GM10266 (cell line): ENCODE results near the gene CINP.

Experiments
- DNase-seq: peaks from one replicate; pipeline ENCODE4 v3.0.0; 2012; ENCODE audit errors: extremely low spot score
- TF ChIP-seq, protein P1 (sequence below): IDR thresholded peaks from 2 replicates; pipeline ENCODE4 v1.5.1; 2012; ENCODE audit warnings: mild to moderate bottlenecking, low read depth; ENCODE audit not compliant: control insufficient read depth, insufficient read depth; ENCODE audit errors: missing control alignments

CINP gene

DNA sequence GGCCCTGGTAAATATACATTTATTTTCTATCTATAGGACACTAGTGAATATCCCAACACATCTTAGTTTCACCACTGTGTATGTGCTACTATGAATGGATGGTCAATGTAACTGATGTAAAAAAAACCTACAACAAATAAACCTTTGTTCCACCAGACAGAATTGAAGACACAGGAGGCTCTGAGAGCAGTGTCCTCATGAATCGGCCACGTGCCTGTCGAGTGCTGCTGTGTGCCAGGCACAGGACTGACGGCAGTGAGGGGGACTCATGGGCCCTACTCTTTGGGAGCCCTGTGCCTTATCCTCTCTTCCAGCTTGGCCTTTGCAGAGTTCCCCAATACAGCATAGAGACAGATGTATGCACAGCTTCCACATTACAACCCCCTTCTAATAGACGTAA, 18.2 kb downstream of the CINP start:
- no peak for DNase-seq
- TF ChIP-seq, protein P1, sequence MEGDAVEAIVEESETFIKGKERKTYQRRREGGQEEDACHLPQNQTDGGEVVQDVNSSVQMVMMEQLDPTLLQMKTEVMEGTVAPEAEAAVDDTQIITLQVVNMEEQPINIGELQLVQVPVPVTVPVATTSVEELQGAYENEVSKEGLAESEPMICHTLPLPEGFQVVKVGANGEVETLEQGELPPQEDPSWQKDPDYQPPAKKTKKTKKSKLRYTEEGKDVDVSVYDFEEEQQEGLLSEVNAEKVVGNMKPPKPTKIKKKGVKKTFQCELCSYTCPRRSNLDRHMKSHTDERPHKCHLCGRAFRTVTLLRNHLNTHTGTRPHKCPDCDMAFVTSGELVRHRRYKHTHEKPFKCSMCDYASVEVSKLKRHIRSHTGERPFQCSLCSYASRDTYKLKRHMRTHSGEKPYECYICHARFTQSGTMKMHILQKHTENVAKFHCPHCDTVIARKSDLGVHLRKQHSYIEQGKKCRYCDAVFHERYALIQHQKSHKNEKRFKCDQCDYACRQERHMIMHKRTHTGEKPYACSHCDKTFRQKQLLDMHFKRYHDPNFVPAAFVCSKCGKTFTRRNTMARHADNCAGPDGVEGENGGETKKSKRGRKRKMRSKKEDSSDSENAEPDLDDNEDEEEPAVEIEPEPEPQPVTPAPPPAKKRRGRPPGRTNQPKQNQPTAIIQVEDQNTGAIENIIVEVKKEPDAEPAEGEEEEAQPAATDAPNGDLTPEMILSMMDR, result no peak

- DNase-seq, result no peak
- TF ChIP-seq, protein P1, result no peak
Measured at GRCh38 chr14:102344084-102344483, 18.6 kb downstream of the CINP start.

DNA sequence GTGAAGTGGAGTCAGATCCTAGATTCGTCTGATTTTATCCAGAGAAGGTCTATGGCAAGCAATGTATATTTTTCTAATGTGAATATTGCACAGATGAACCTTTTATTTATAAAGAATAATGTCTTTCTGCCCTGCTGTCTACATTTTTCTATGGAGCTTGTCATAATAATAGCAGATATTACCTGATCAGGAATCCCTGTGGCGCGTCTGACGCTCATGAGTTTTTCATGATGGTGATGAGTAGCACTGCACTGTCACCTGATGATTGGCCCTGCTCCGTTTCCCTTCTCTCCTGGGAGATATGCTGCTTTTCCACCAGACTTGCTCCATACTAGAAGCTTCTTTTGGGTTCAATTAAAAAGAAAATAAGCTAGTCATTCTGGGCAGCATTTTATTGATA, 20.5 kb downstream of the CINP start:
- TF ChIP-seq, protein P1, result no peak
- no peak for DNase-seq

- no peak for DNase-seq
- TF ChIP-seq, protein P1, result no peak
Measured at GRCh38 chr14:102341566-102341965, 21.1 kb downstream of the CINP start.

DNA sequence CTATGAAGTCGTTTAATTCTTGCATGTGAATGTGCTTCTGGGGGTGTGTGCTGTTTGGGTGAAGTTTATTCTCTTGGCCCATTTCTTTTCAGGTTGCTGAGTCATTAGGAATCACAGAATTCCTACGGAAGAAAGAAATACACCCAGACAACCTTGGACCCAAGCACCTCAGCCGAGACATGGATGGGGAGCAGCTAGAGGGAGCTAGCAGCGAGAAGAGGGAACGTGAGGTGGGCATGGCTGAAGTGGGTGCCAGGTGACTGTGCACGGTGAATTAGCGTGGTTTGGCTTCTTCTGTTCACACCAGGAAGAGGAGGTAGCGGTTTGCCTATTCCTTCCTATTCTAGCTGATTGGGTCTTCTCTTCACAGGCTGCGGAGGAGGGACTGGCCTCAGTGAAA, 24.0 kb downstream of the CINP start:
- TF ChIP-seq, protein P1, result no peak
- DNase-seq, result no peak

DNA sequence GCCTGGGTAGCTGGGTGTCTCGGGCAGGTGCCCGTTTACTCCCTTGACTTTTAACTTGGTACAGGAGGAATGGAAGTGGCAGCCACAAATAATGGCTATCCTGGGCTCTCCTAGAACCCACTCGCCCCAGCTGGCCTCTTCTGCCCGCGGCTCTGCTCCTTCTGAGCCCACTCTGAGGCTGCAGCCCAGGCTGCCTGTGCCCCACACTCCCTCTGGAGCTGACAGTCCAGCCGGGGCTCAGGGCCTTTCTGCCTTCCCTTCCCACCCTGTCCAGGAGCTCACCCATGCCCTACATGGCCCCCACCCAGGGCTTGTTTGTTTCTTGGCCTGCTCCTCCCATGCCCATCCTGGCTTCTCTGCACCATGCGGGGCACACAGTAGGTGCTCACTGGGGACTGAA, 27.5 kb downstream of the CINP start:
- TF ChIP-seq, protein P1, result no peak
- no peak for DNase-seq

DNA sequence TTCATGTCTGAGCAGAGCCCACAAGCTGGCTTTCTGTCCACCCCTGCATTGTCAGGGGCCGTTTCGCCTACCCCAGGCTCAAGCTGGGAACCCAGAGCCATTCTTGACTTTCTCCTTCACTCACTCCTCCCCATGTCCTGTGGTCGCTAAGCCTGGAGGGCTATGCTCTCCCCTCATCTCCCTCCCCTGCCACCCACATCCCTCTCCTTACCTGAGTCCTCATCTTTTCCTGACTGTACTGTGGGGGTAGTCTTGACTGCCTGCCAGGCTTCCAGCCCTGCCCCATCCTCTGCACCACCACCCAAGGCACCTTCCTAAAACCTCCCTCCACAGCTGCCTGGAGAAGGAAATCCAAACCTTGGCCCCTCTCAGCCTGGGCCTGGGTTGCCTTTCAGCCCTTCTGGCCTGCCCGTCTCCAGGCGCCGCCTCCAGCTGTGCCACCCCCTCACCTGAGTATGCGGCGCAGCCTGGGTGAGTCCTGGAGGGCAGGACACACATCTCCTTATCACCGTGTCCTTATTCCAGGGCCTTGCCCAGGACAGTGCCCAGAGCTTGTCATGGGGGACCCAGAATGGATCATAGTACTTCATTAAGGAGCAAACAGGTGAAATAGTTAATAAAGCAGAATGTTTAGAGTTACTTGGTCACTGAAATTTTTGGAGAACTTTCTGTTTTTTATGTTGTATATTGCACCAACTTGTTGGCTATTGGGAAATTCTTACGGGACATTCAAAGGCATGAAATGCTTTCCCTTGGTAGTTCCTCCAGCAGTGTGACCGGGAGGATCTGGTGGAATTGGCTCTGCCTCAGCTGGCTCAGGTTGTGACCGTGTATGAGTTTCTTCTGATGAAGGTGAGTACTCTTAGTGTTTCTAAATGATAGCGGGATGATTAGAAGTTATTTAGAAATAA, 28.6 kb downstream of the CINP start:
- TF ChIP-seq, protein P1, result no peak
- DNase-seq, result no peak
